Measurements from ENCODE around the gene SGMS1.

DNA sequence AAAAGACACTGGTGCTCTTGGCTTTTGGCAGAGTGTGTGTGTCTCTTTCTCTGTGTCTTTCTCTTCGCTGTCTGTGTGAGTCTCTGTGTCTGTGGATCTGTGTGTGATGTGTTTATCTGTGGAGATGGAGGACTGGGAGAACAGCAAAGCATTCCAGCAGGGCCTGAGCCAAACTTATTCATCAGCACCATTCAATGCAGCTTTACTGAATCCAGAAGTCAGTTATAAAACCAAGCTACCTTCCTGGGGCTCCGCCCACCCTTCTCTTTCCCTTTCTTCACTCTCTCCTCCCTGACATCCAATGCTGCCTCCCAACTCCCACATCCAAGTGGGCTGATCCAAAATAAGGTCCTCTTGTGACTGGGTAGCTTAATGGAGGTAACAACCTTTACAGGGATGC is 3.9 kb downstream of the SGMS1 start:
- TF ChIP-seq, protein P1, sequence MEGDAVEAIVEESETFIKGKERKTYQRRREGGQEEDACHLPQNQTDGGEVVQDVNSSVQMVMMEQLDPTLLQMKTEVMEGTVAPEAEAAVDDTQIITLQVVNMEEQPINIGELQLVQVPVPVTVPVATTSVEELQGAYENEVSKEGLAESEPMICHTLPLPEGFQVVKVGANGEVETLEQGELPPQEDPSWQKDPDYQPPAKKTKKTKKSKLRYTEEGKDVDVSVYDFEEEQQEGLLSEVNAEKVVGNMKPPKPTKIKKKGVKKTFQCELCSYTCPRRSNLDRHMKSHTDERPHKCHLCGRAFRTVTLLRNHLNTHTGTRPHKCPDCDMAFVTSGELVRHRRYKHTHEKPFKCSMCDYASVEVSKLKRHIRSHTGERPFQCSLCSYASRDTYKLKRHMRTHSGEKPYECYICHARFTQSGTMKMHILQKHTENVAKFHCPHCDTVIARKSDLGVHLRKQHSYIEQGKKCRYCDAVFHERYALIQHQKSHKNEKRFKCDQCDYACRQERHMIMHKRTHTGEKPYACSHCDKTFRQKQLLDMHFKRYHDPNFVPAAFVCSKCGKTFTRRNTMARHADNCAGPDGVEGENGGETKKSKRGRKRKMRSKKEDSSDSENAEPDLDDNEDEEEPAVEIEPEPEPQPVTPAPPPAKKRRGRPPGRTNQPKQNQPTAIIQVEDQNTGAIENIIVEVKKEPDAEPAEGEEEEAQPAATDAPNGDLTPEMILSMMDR (IDR thresholded peaks at IDR 0.05): no peak
- no peak for TF ChIP-seq EZH2 (IDR thresholded peaks at IDR 0.05)
- TF ChIP-seq EZH2phosphoT487 (IDR thresholded peaks at IDR 0.05): no peak

Measured in neural progenitor cell (in vitro differentiated cells).